H9 (cell line): ENCODE results near the gene HIRA. TPM values are rescaled to one million over a fixed set of nuclear protein-coding genes. Genes with fewer than 3 reads are reported as not detected.

ENCODE experiments used
- DNase-seq: peaks from one replicate; pipeline ENCODE4 v3.0.0-alpha.2; 2017
- H2AFZ ChIP-seq: one replicate; pipeline ENCODE4 v1.6.1; 2013; ENCODE audit warnings: mild to moderate bottlenecking, low read length, control low read depth, moderate library complexity
- H2AK5ac ChIP-seq: 2 replicates; pipeline ENCODE4 v1.6.1; 2013; ENCODE audit warnings: low read length, control low read depth, mixed read lengths; ENCODE audit not compliant: insufficient read length
- H2BK120ac ChIP-seq: one replicate; pipeline ENCODE4 v1.6.1; 2013; ENCODE audit warnings: low read depth, mild to moderate bottlenecking, low read length, control low read depth, inconsistent platforms; ENCODE audit not compliant: poor library complexity, severe bottlenecking
- H2BK12ac ChIP-seq: 2 replicates; pipeline ENCODE4 v1.6.1; 2013; ENCODE audit warnings: low read length, control low read depth, mixed read lengths, low read depth; ENCODE audit not compliant: insufficient read length
- H2BK15ac ChIP-seq: 2 replicates; pipeline ENCODE4 v1.6.1; 2013; ENCODE audit warnings: low read depth, low read length, control low read depth
- H2BK20ac ChIP-seq: one replicate; pipeline ENCODE4 v1.6.1; 2013; ENCODE audit warnings: low read depth, mild to moderate bottlenecking, low read length, control low read depth, inconsistent platforms; ENCODE audit not compliant: poor library complexity, severe bottlenecking
- H2BK5ac ChIP-seq: 2 replicates; pipeline ENCODE4 v1.6.1; 2013; ENCODE audit warnings: low read length, control low read depth, mixed read lengths; ENCODE audit not compliant: insufficient read length
- H3K14ac ChIP-seq: 2 replicates; pipeline ENCODE4 v1.6.1; 2013; ENCODE audit warnings: low read length, control low read depth; ENCODE audit not compliant: insufficient read depth
- H3K18ac ChIP-seq: 2 replicates; pipeline ENCODE4 v1.6.1; 2013; ENCODE audit warnings: low read depth, mild to moderate bottlenecking, mixed read lengths, low read length, control low read depth; ENCODE audit not compliant: insufficient read length
- H3K23ac ChIP-seq: 2 replicates; pipeline ENCODE4 v1.6.1; 2013; ENCODE audit warnings: low read length, control low read depth, mixed read lengths, low read depth; ENCODE audit not compliant: insufficient read length
- H3K23me2 ChIP-seq: 2 replicates; pipeline ENCODE4 v1.6.1; 2013; ENCODE audit warnings: low read depth, mild to moderate bottlenecking, mixed read lengths, low read length, control low read depth; ENCODE audit not compliant: insufficient read length, poor library complexity, severe bottlenecking
- H3K27ac ChIP-seq: 2 replicates; pipeline ENCODE4 v1.5.1; 2013; ENCODE audit warnings: low read length, control low read depth, mixed read lengths, low read depth; ENCODE audit not compliant: insufficient read length
- H3K27me3 ChIP-seq: 2 replicates; pipeline ENCODE4 v1.6.1; 2013; ENCODE audit warnings: low read length, control low read depth, inconsistent platforms; ENCODE audit not compliant: insufficient read depth
- H3K4ac ChIP-seq: 2 replicates; pipeline ENCODE4 v1.6.1; 2013; ENCODE audit warnings: low read depth, mild to moderate bottlenecking, control low read depth, inconsistent platforms, low read length, moderate library complexity
- H3K4me1 ChIP-seq: 2 replicates; pipeline ENCODE4 v1.6.1; 2013; ENCODE audit warnings: low read length, control low read depth, inconsistent platforms; ENCODE audit not compliant: insufficient read depth
- H3K4me2 ChIP-seq: 2 replicates; pipeline ENCODE4 v1.6.1; 2013; ENCODE audit warnings: low read length, control low read depth, mixed read lengths; ENCODE audit not compliant: insufficient read length, insufficient read depth
- H3K56ac ChIP-seq: 2 replicates; pipeline ENCODE4 v1.6.1; 2013; ENCODE audit warnings: low read depth, mild to moderate bottlenecking, mixed read lengths, low read length, control low read depth; ENCODE audit not compliant: insufficient read length
- H3K79me1 ChIP-seq: 2 replicates; pipeline ENCODE4 v1.6.1; 2013; ENCODE audit warnings: low read depth, mild to moderate bottlenecking, moderate library complexity, low read length, control low read depth, inconsistent platforms; ENCODE audit not compliant: insufficient read depth, poor library complexity, severe bottlenecking
- H3K79me2 ChIP-seq: 2 replicates; pipeline ENCODE4 v1.6.1; 2013; ENCODE audit warnings: low read length, control low read depth, inconsistent platforms; ENCODE audit not compliant: insufficient read depth
- H3K9ac ChIP-seq: 2 replicates; pipeline ENCODE4 v1.6.1; 2013; ENCODE audit warnings: low read length, control low read depth, mixed read lengths; ENCODE audit not compliant: insufficient read length; ENCODE audit errors: extremely low read depth
- H3K9me3 ChIP-seq: one replicate; pipeline ENCODE4 v1.6.1; 2013; ENCODE audit warnings: low read depth, low read length, inconsistent platforms; ENCODE audit not compliant: control insufficient read depth
- H3T11ph ChIP-seq: one replicate; pipeline ENCODE4 v1.6.1; 2013; ENCODE audit warnings: mild to moderate bottlenecking, low read length, control low read depth, inconsistent platforms
- H4K20me1 ChIP-seq: one replicate; pipeline ENCODE4 v1.6.1; 2013; ENCODE audit not compliant: control insufficient read depth, insufficient read length, insufficient read depth
- H4K5ac ChIP-seq: 2 replicates; pipeline ENCODE4 v1.6.1; 2013; ENCODE audit warnings: low read depth, mild to moderate bottlenecking, mixed read lengths, low read length, control low read depth; ENCODE audit not compliant: insufficient read length
- H4K8ac ChIP-seq: replicated peaks from 2 replicates; pipeline ENCODE4 v1.6.1; 2013; ENCODE audit warnings: low read length, control low read depth, mixed read lengths, low read depth; ENCODE audit not compliant: insufficient read length
- H4K91ac ChIP-seq: 2 replicates; pipeline ENCODE4 v1.6.1; 2013; ENCODE audit warnings: low read depth, mild to moderate bottlenecking, moderate library complexity, mixed read lengths, low read length, control low read depth; ENCODE audit not compliant: insufficient read length
- H3K27ac Mint-ChIP-seq, 3 experiments: 2 replicates in 2 of 3; 3 replicates in 1 of 3; pipeline ENCODE4 v1.8.0; 2020 to 2021; ENCODE audit warnings: mixed read lengths in 3 of 3, mild to moderate bottlenecking in 1 of 3, moderate library complexity in 1 of 3
- H3K27me3 Mint-ChIP-seq: 2 replicates; pipeline ENCODE4 v1.8.0; 2021; ENCODE audit warnings: low read depth, mild to moderate bottlenecking, moderate library complexity, mixed read lengths
- H3K36me3 Mint-ChIP-seq, 3 experiments: 2 replicates in 2 of 3; 3 replicates in 1 of 3; pipeline ENCODE4 v1.8.0; 2020 to 2021; ENCODE audit warnings: low read depth in 3 of 3, mixed read lengths in 3 of 3; ENCODE audit not compliant: insufficient read depth in 1 of 3
- H3K4me1 Mint-ChIP-seq, 2 experiments: 2 replicates each; pipeline ENCODE4 v1.8.0; 2020; ENCODE audit warnings: mixed read lengths in 2 of 2
- H3K4me3 Mint-ChIP-seq, 2 experiments: 2 replicates in 1 of 2; 3 replicates in 1 of 2; pipeline ENCODE4 v1.8.0; 2020 to 2021; ENCODE audit warnings: mild to moderate bottlenecking in 2 of 2, mixed read lengths in 2 of 2, moderate library complexity in 1 of 2
- H3K9me3 Mint-ChIP-seq, 2 experiments: 2 replicates in 1 of 2; 3 replicates in 1 of 2; pipeline ENCODE4 v1.8.0; 2020; ENCODE audit warnings: mild to moderate bottlenecking in 2 of 2, mixed read lengths in 2 of 2, moderate library complexity in 1 of 2
- CTCF ChIP-seq: fragments of 200-600 bp; sonication (generic); conservative IDR thresholded peaks from 3 replicates; pipeline ENCODE4 v1.8.0; 2021; ENCODE audit warnings: antibody characterized with exemption, mild to moderate bottlenecking
- WGBS: extraction: QIAGEN DNeasy Blood & Tissue Kit; methylation state at CpG from one replicate; pipeline ENCODE4 v1.1.7; 2013; ENCODE audit warnings: missing lambda C conversion rate, low lambda C conversion rate, mixed read lengths; ENCODE audit not compliant: insufficient read length; ENCODE audit errors: extremely low coverage; 5-methylcytosine and 5-hydroxymethylcytosine counted together
- total RNA-seq: library from RNA; stranded (reverse); gene quantifications from 2 replicates; pipeline ENCODE4 v1.2.1, GENCODE V29; 2021

Gene HIRA
- total RNA-seq, 1 experiment from 2014 or later, result 51.9 TPM

GRCh38 chr22:19343470-19343869 lies 88.1 kb downstream of the HIRA start:
- H3K79me1 ChIP-seq, result no peaks in the 10 kb centered on the region
- no peak overlapping the region for H4K8ac ChIP-seq
- Mint-ChIP-seq H3K9me3 (peaks cover 8 to 26% of the 10 kb centered on the region in 2 experiments; a peak in 4 of 5 replicates), H3K36me3 (peaks cover 81 to 83% (median 82%) of the 10 kb centered on the region in 3 experiments), H3K27ac (no peak overlapping the region; a peak in 1 of 7 replicates), H3K4me3 (no peak overlapping the region), H3K4me1 (no peaks in the 10 kb centered on the region), H3K27me3 (no peaks in the 10 kb centered on the region)
- H4K20me1 ChIP-seq, result no peaks in the 10 kb centered on the region
- no peak for DNase-seq
- no peak overlapping the region for H2BK12ac ChIP-seq
- H3K23ac ChIP-seq, result no peak overlapping the region
- H3K4me2 ChIP-seq, result no peak overlapping the region
- no peaks in the 10 kb centered on the region for H3K27me3 ChIP-seq
- no peak overlapping the region for H2AK5ac ChIP-seq
- no peak overlapping the region for H3K9ac ChIP-seq
- H3K4me1 ChIP-seq, result no peaks in the 10 kb centered on the region
- H2BK20ac ChIP-seq, result no peak overlapping the region
- no peak overlapping the region for H4K5ac ChIP-seq
- no peak overlapping the region for H3K18ac ChIP-seq
- no peaks in the 10 kb centered on the region for H3K9me3 ChIP-seq
- H3K79me2 ChIP-seq, result no peaks in the 10 kb centered on the region
- H4K91ac ChIP-seq, result no peak overlapping the region
- H3K4ac ChIP-seq, result no peak overlapping the region
- no peak overlapping the region for H2AFZ ChIP-seq
- no peak overlapping the region for H3K27ac ChIP-seq
- no peak overlapping the region for H3T11ph ChIP-seq
- H2BK15ac ChIP-seq, result no peak overlapping the region
- no peak overlapping the region for H2BK5ac ChIP-seq
- no CpG with 5 or more reads among the region's 5 CpGs for WGBS
- no peak overlapping the region for H2BK120ac ChIP-seq
- no peak overlapping the region for H3K56ac ChIP-seq
- H3K14ac ChIP-seq, result no peak overlapping the region
- no peak for TF ChIP-seq CTCF
- no peaks in the 10 kb centered on the region for H3K23me2 ChIP-seq
